DMS 273 treated with DMSO at 0.1 percent for 48 hours (cell line): Measurements from ENCODE around the gene GATD1.

Experiments
- DNase-seq: peaks from one replicate; lab custom pipeline; 2025; lab: John Stamatoyannopoulos, UW

The GATD1 gene

GRCh38 chr11:778976-779954 is 2.0 kb upstream of the GATD1 start:
- no peak for DNase-seq

DNA sequence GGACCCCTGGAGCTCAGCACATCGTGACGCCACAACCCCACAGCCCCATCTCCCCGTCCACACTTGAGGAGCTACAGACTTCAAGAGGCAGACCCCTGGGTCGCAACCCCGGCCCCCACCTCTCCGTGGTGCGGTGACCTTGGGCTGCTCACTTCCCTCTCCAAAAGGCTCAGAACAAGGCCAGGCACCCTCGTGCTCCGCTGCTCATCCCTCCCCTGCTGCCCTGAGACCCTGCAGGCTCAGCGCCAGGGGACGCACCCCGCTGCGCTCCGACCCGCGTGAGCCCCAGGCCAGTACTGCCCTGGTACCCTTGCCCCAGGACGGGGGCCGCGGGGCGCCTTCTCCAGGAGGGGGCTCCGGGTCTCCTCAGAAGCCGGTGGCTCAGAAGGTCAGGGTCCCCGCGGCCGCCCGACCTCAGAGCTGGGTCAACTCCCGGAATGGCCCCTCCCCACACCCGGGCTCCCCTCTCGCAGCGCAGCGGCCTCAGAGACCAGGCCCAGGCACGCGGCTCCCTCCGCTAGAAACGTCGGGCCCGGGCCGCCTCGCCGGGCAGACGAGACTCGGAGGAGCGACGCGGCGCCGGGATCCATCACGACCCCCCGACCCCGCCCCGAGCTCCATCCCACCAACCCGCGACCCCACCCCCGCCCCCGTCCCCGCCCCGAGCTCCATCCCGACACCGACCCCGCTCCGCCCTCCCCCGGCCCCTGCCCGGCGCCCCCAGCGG is 563 bp downstream of the GATD1 start:
- no peak for DNase-seq

DNA sequence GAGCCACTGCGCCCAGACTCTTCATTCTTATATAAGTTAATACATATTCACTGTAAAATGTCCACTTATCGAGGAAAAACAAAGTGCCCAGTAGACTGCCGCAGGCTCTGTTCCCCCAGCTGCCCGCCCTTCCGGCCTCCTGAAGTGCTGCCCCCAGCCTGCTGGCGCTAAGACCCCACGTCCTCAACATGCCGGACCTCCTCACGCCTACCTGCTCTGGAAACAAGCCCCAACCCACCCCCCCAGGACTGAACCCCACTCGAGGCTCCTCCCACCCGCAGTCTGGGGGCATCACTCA is 1.1 kb downstream of the GATD1 start:
- no peak for DNase-seq

DNA sequence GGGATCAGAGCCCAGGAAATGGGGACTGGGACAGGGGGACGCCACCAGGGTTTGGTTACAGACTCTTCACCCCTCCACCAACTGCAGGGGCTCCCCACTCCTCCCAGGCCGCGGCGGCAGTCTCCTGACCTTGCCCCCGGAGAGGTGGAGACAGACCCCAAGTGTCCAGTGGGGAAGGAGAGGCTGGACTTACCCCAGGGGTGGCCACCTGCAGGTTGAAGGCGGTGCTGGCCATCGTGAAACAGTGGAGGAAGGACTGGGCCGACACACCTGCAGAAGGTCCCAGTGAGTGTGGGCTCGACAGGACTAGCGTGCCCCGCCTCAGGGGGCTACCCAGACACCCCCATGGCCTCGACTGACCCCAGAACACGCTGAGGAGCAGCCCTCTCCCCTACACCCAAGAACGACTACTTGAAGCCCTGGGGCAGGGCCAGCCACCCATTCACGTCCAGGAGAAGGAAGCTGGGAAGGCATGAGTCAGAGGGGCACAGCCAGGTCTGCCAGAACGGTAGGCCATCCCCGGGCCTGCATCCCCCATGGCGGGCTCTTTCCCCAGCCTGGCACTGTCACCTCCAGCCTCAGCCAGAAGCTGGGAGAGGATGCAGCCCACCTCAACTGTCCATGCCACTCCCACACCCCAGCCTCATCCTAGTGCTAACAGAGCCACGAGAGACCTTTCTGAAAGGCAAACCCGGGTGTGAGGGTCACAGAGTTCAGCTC is 2.3 kb downstream of the GATD1 start:
- DNase-seq, result no peak

DNA sequence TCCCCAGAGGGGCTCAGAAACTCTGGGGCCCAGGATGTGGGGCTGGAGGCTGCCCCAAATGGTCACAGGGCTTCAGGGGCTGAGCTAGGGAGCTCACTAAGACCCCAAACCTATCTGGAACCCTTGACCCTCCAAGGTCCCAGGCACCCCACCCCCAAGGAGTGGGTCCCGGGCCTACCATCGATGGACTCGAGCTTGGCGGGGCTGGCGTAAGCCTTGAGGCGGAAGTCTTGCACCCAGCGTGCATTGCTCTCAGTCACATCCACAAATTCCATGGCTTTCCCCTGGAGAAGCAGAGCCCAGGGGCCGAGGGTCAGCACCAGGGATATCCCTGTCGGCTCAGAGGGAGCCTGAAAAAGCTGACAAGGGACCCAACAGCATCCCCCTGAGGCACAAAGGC is 3.5 kb downstream of the GATD1 start:
- DNase-seq, result no peak

DNA sequence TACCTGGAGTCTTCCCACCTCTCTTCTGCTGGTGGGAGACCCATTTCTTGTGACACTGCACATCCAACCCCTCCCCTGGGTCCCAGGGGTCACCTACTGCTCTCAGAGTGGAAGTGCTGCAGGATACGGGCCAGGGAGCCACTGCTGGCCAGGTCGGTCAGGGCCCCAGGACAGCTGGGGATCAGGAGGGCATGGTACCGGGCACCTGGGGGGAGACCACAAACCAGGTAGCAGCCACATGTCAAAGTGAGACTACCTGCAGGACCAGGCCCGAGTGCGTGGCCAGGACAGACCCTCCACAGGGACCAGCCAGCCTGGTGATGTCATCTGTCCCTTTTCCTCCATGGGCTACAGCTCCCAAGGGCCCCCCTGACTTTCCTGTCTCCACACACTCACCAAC is 3.9 kb downstream of the GATD1 start:
- DNase-seq, result no peak

GRCh38 chr11:772429-773390 is 4.6 kb downstream of the GATD1 start:
- DNase-seq, result no peak

DNA sequence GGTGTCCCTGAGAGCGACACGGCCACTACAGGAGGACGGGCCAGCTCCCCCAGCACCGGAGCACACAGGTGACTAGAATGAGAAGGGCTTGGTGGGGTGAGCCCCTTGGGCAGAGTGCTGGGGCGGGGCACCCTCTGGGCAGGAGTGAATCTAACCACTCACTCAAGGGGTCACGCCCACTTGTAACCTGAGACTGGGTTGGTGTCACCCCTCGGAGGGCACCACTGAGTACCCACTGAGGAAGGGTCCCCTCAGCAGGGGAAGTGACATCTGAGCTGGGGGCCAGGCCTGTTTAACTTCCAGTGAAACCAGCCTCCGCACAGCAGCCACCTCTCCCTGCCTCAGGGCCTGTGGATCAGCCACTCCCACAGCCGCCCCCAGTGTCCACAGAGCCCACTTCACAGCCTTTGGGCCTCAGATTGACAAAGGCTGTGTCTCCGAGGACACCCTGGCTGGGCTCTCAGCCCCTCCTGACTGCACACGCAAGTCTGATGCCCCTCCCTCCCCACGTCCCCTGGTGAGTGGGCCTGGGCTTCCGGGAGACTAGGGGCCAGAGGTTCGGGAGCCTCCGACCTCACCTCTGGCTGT is 5.6 kb downstream of the GATD1 start:
- DNase-seq, result no peak

DNA sequence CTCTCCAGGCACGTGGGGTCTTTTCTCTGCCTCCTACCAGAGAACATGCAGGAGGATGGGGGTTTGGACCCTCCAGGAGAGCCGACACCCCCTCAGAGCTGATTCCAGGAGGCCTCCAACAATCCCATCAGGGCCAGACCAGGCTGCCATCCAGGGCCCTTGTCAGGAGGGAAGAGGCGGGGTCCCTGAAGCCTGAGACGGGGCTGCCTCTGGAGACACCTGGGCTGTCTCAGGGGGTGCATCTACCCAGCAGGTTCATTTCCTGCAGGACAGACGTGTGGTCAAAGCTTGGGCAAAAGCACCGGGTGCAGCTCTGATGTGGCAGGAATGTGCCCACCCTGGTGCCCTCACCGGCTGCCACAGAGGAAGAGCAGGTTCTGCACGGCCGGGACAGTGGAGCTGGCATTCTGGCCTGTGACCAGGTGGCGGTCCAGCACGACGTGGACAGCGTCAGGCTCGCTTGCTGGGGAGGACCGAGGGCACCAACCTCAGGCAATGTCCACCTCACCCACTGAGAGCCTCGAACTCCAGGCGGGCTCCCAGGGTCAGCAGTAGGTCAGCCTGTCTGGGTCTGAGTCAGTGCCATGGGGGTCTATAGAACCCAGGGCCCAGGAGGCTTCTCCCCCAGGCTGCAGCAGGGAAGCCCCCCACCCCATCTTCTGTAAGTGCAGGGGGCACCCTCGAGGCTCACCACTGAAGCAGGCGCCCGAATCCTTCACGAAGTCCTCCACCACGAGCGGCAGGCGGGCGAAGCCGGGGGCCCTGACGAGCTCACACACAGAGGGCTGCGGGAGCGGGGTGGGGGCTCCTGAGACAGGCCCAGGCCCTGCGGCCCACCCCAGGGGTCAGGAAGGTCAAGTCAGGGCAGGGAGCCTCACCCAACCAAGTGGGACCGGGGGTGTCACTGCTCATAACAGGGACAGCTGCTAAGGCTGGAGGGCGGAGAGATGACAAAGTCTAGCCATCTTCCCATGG is 6.4 kb downstream of the GATD1 start:
- no peak for DNase-seq

- DNase-seq, result no peak
Measured at GRCh38 chr11:769887-770641, 7.2 kb downstream of the GATD1 start.

DNA sequence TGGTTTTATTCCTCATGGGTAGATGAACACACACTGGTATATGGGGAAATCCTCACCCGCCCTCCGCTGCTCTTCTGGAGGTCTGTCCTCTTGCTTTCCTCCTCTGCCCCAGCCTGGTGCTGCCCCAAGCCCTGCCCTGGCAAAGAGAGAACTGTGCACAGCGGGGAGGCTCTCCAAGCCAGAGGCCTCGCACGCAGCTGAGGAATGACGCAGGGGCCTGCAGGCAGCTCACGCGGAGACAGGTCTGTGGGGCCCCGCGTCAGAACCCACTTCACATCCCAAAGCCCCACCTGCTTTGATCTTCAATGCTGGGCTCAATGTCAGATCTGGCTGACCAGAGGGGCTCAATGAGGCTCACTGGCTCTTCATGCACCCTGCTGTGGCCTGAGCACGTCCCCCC is 10.0 kb downstream of the GATD1 start:
- no peak for DNase-seq

GRCh38 chr11:766936-767210 is 10.4 kb downstream of the GATD1 start:
- no peak for DNase-seq

DNA sequence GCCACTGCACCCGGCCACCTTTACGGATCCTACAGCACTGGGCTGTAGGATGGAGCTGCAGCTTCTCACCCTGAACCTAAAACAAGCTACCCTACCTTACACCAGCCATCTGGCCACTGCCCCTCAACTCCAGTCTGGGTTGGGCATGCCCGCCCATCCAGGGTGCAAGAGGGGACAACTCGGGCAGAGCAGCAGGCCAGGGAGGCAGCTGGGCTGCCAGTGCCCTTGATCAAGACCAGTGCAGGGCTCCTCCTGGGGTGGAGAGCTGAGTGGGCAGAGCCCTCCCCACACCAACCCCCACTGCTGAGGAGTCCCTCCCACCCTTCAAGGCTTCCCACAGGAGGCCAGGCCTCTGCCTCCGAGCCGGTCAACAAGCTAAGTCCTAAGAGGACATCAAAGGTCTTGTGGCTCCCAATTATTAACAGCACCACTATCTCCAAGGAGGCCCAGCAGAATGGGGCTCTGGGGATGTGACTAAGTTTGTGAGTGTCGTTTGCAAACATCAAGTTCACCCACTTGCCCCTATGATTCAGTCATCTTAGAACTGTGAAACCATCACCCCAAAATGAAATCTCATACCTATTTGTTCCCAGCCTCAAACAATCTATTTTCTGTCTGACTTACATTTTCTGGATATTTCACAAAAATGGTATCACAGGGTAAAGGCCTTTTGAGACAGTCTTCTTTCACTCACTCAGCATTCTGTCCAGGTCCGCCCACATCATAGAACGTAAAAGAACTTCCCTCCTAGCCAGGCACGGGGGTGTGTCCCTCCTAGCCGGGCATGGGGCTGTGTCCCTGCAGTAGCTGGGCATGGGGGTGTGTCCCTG is 11.0 kb downstream of the GATD1 start:
- no peak for DNase-seq

GRCh38 chr11:765802-766091 is 11.5 kb downstream of the GATD1 start:
- no peak for DNase-seq

DNA sequence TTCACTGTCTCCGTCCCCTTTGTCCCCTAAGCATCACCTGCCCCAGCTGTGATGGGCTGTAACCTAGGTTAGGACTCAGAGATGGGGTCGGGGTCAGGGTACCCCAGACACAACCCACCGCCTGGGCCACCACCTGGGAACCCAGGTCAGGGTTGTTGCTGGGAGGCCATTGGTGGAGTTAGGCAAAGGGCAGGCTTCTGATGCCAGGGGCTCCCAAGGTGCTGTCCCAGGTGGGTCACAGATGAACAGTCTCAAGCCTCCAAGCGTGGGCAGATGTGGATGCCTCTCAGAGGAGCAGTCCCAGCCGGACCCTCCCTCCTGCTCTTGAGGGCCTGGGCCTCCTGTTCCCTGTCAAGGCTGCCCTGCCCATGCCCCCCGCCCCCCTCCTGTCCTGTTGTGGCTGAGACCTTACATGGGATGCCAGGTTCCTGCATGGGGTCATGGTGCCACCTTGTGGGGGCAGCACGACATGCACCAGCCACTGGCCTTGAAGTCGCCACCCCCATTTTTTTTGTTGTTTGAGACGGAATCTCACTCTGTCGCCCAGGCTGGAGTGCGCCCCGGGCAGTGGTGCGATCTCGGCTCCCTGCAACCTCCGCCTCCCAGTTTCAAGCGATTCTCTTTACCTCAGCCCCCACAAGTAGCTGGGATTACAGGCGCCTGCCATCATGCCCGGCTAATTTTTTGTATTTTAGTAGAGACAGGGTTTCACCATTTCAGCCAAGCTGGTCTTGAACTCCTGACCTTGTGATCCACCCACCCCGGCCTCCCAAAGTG is 12.1 kb downstream of the GATD1 start:
- no peak for DNase-seq

GRCh38 chr11:764322-765024 is 12.8 kb downstream of the GATD1 start:
- no peak for DNase-seq

DNA sequence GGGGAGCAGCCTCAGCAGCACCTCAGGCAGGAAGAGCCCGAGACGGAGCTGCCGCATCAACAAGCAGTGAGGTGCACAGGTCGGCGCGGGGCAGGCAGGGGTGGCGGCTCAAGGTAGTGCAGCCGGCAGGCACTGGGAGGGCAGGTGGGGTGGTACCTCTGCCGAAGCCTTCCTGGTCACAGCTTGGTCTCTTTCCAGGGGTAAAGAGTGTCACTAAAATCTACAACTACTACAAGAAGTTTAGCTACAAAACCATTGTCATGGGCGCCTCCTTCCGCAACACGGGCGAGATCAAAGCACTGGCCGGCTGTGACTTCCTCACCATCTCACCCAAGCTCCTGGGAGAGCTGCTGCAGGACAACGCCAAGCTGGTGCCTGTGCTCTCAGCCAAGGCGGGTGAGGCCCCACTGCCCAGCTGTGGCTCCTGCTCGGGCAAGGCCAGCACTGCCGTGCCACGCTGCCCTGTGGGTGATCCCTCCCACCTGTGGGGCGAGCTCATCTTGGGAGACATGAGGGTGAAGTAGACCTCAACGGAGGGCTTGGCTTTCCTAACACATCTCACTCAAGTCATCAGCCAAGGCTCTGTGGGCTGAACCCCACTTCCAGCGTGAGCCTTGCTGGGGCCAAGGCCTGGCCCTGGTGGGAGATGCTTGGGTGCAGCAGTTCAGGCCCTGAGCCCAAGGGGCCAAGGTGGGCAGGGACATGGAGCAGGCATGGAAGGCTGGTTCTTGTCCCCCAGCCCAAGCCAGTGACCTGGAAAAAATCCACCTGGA is 13.6 kb downstream of the GATD1 start:
- no peak for DNase-seq
